AG04450 (cell line): ENCODE results near the gene LAMA4. TPM values are rescaled to one million over a fixed set of nuclear protein-coding genes. Genes with fewer than 3 reads are reported as not detected.

Experiments
- CTCF ChIA-PET: fragments of 300-600, 350-600 bp; formaldehyde crosslinking; extraction: SDS; loops from one replicate; lab custom pipeline; 2022; ENCODE audit warnings: antibody characterized with exemption, inconsistent platforms; lab: Charles Lee
- POLR2A ChIA-PET: fragments of 350-600 bp; formaldehyde crosslinking; extraction: SDS; loops from one replicate; lab custom pipeline; 2021; ENCODE audit warnings: antibody characterized with exemption, inconsistent platforms; lab: Yijun Ruan, JAX
- DNase-seq: peaks from one replicate; pipeline ENCODE4 v3.0.0-alpha.2; 2011; ENCODE audit warnings: low read depth, low spot score
- H3K27ac ChIP-seq: one replicate; pipeline ENCODE4 v1.5.1; 2012; ENCODE audit warnings: low read depth, low read length, control low read depth
- H3K27me3 ChIP-seq: one replicate; pipeline ENCODE4 v1.6.0; 2012; ENCODE audit warnings: low read length; ENCODE audit not compliant: control insufficient read depth, insufficient read depth
- H3K4me3 ChIP-seq: 2 replicates; pipeline ENCODE4 v1.5.1; 2011; ENCODE audit warnings: mild to moderate bottlenecking, low read depth, low read length, control low read depth
- H3K9me3 ChIP-seq: 2 replicates; pipeline ENCODE4 v1.5.1; 2012; ENCODE audit warnings: low read length; ENCODE audit not compliant: control insufficient read depth, insufficient read depth
- CTCF ChIP-seq: IDR thresholded peaks from 2 replicates; pipeline ENCODE4 v1.5.1; 2011; ENCODE audit warnings: low read depth, low read length, control low read depth, inconsistent platforms
- polyA plus RNA-seq: library from polyadenylated mRNA; depleted of rRNA; stranded (reverse); fragments of >200 nt; gene quantifications from 2 replicates; pipeline ENCODE4 v1.2.3, GENCODE V29; 2011

Gene LAMA4
- polyA plus RNA-seq, 1 experiment = 246 TPM

- CTCF ChIA-PET = interaction anchor here (0.9 to 2.9 kb wide), 4 partner anchors 14 to 151 kb away, joined by 3 to 10 read pairs (median 6); no protein-coding TSS in a partner anchor
- Histone ChIP-seq H3K4me3 (no peak overlapping the region), H3K27me3 (no peaks in the 10 kb centered on the region), H3K27ac (no peak overlapping the region), H3K9me3 (no peaks in the 10 kb centered on the region)
- POLR2A ChIA-PET = no interaction called here
- TF ChIP-seq CTCF = no peak
- no peak for DNase-seq
Measured at GRCh38 chr6:112194511-112194910, 59.9 kb downstream of the LAMA4 start.

DNA sequence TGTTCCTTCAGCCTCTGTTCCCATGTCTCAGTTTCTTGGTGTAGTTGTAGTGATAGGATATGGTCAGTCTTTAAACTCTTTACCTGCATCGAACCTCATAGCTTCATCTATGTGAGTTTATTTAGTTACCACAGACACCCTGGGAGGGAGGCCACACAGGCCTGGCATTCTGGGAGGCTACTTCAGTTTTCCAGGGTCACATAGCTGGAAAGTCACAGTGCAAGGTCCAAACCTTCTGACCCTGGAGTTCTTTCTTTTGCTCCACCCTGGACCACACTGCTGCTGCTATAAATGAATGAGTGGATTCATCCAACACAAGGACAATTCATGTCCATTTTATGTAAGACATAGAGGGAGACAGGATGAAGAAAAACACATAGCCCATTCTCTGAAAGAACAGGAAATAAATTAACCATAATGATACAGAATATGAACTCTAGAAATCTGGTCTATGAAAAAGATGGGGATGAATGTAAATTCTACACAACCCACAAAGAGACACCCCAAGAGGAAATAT, 60.8 kb downstream of the LAMA4 start:
- no peaks in the 10 kb centered on the region for H3K9me3 ChIP-seq
- POLR2A ChIA-PET = no interaction called here
- no peak overlapping the region for H3K4me3 ChIP-seq
- H3K27me3 ChIP-seq = no peaks in the 10 kb centered on the region
- no peak for TF ChIP-seq CTCF
- no peak overlapping the region for H3K27ac ChIP-seq
- DNase-seq = no peak
- CTCF ChIA-PET = interaction anchor here (1.6 to 2.9 kb wide), 2 partner anchors 13 to 31 kb away, joined by 3 to 10 read pairs; no protein-coding TSS in a partner anchor

GRCh38 chr6:112193117-112193516, 61.2 kb downstream of the LAMA4 start:
- ChIA-PET CTCF (interaction anchor here (1.6 to 2.9 kb wide), 2 partner anchors 12 to 30 kb away, joined by 3 to 10 read pairs; no protein-coding TSS in a partner anchor), POLR2A (no interaction called here)
- H3K4me3 ChIP-seq = no peak overlapping the region
- H3K27me3 ChIP-seq = no peaks in the 10 kb centered on the region
- H3K9me3 ChIP-seq = no peaks in the 10 kb centered on the region
- TF ChIP-seq CTCF = no peak
- no peak overlapping the region for H3K27ac ChIP-seq
- DNase-seq = no peak

GRCh38 chr6:112191509-112192020, 62.8 kb downstream of the LAMA4 start:
- no peak overlapping the region for H3K4me3 ChIP-seq
- CTCF ChIA-PET = interaction anchor here (1.1 kb wide), 1 partner anchor 11 kb away, joined by 3 read pairs; no protein-coding TSS in a partner anchor
- TF ChIP-seq CTCF = no peak
- POLR2A ChIA-PET = no interaction called here
- no peaks in the 10 kb centered on the region for H3K27me3 ChIP-seq
- no peaks in the 10 kb centered on the region for H3K9me3 ChIP-seq
- DNase-seq = no peak
- H3K27ac ChIP-seq = no peak overlapping the region

DNA sequence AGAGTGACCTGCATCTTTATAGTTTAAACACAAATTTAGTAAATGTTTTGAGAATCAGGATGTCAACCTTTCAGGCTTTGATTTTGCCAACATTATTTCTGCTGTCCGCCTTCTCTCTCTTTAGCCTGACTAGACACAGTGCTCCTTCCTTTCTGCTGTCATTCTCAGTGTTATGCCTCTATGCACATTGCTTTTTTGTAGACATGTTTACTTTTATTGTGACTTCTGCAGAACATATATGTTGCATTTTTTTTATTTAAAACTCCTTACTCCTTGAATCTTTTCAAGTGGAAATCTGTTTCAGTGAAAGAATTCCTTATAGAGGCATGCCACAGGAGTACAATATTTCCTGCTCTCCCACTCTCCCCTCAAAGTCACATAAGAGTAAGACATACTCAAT, 64.2 kb downstream of the LAMA4 start:
- Histone ChIP-seq H3K4me3 (no peak overlapping the region), H3K27ac (no peak overlapping the region), H3K9me3 (no peaks in the 10 kb centered on the region), H3K27me3 (no peaks in the 10 kb centered on the region)
- ChIA-PET POLR2A (no interaction called here), CTCF (interaction anchor here (2.9 kb wide), 1 partner anchor 10 kb away, joined by 11 read pairs; no protein-coding TSS in a partner anchor)
- no peak for DNase-seq
- no peak for TF ChIP-seq CTCF
